ACC112 (cell line): ENCODE measurements around the gene SOCS1.

Experiments
- H2AFZ ChIP-seq: fragments of 200-600 bp; sonication (generic); one replicate; pipeline ENCODE4 v1.6.0; 2017; ENCODE audit warnings: antibody characterized with exemption, low read length; ENCODE audit not compliant: unreplicated experiment
- H3K27ac ChIP-seq: fragments of 200-600 bp; sonication (generic); 2 replicates; pipeline ENCODE4 v1.5.1; 2014; ENCODE audit warnings: low read depth, mild to moderate bottlenecking, antibody characterized with exemption, low read length, moderate library complexity
- H3K27me3 ChIP-seq: fragments of 200-600 bp; sonication (generic); 2 replicates; pipeline ENCODE4 v1.6.1; 2014; ENCODE audit warnings: mild to moderate bottlenecking, antibody characterized with exemption, low read length, moderate library complexity, mixed read lengths; ENCODE audit not compliant: insufficient read depth
- H3K36me3 ChIP-seq: fragments of 200-600 bp; sonication (generic); 2 replicates; pipeline ENCODE4 v1.6.1; 2016; ENCODE audit warnings: mild to moderate bottlenecking, antibody characterized with exemption, low read length, moderate library complexity, mixed read lengths; ENCODE audit not compliant: insufficient read depth
- H3K4me1 ChIP-seq: fragments of 200-600 bp; sonication (generic); one replicate; pipeline ENCODE4 v1.6.1; 2016; ENCODE audit warnings: low read length, mixed read lengths; ENCODE audit not compliant: insufficient read depth, unreplicated experiment, control insufficient read depth
- H3K4me3 ChIP-seq: fragments of 200-600 bp; sonication (generic); 2 replicates; pipeline ENCODE4 v1.5.1; 2014; ENCODE audit warnings: mild to moderate bottlenecking, low read depth, low read length
- H3K79me2 ChIP-seq: fragments of 200-600 bp; sonication (generic); one replicate; pipeline ENCODE4 v1.6.0; 2016; ENCODE audit warnings: low read length; ENCODE audit not compliant: control insufficient read depth, unreplicated experiment, insufficient read depth

SOCS1 gene

DNA sequence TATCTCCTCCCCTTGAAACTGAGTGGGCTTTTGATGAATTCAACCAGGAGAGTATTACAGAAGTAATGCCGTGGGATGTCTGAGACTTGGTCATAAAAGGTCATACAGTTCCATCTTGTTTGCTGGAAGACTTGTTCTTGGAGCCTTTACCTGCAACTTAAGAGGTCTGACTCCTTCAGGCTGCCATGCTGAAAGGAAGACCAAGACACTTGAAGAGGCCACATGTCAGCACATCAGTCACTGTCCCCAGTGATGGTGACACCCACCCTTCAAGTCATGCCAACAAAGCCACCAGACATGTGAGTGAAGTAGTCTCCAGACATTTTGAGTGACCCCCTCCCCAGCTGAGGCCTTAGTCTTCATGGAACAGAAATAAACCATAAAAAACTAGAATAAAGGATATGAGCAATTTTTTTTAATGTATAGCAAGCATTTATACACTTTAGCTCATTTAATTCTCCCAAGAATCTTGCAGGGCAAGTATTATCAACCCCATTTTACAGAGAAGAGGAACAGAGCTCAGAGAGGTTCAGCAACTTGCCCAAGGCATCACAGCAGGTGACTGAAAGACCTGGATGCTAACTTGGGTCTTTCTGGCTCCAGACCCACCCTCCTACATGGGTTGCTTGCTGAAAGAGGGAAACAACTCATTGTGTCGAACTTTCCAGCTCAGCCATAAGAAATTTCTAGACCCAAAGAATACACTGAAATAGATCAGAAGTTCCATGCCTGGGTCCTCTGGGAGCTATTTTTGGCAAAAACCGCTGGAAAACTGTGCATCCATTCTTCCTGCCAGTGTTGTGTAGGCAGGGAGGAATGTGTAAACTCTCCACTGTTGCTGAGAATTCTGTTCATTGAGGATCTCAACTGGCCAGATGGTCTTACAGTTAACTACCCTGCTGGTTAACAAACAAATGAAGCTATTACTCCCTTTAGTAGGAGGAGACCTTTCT, 38.1 kb downstream of the SOCS1 start:
- no peak overlapping the region for H2AFZ ChIP-seq
- no peak overlapping the region for H3K4me3 ChIP-seq
- H3K27ac ChIP-seq, result no peak overlapping the region
- H3K36me3 ChIP-seq, result no peaks in the 10 kb centered on the region
- no peaks in the 10 kb centered on the region for H3K27me3 ChIP-seq
- H3K4me1 ChIP-seq, result peaks cover 4% of the 10 kb centered on the region
- H3K79me2 ChIP-seq, result no peaks in the 10 kb centered on the region

DNA sequence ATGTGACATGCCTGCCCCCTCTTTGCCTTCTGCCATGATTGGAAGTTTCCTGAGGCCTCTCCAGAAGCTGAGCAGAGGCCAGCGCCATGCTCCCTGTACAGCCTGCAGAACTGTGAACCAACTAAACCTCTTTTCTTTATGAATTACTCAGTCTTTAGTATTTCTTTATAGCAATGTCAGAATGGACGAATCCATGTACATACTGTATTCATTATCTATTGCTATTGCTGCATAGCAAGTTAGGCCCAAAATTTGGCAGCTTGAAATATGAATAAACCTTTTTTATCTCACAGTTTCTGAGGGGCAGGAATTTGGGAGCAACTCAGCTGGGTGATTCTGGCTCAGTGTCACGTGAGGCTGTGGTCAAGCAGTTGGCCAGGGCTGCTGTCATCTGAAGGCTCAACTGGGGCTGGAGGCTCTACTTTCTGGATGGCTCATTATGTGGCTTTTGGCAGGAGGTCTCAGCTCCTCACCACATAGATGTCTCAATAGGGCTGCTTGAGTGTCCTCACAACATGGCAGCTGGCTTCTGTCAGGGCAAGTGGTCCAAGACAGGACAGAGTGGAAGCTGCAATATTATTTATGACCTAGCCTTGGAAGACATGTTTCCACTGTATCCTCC, 40.0 kb downstream of the SOCS1 start:
- Histone ChIP-seq H3K4me3 (no peak overlapping the region), H3K36me3 (no peaks in the 10 kb centered on the region), H3K27me3 (no peaks in the 10 kb centered on the region), H3K79me2 (no peaks in the 10 kb centered on the region), H3K27ac (no peak overlapping the region), H3K4me1 (peaks cover 8% of the 10 kb centered on the region), H2AFZ (no peak overlapping the region)

DNA sequence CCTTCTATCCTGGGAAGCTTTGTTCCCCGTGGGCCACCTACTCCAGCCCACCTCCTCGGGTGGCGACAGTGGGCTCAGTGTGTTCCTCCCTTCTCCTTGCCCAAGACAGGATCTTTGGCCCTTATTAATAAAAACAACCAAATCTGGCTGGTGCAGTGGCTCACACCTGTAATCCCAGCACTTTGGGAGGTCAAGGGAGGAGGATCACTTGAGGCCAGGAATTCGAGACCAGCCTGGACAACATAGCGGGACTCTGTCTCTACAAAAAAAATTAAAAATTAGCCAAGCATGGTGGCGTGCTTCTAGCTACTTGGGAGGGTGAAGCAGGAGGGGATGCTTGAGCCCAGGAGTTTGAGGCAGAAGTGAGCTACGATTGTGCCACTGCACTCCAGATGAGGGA, 42.2 kb downstream of the SOCS1 start:
- Histone ChIP-seq H3K36me3 (no peaks in the 10 kb centered on the region), H3K27me3 (no peaks in the 10 kb centered on the region), H3K4me1 (peaks cover 8% of the 10 kb centered on the region), H2AFZ (no peak overlapping the region), H3K4me3 (no peak overlapping the region), H3K79me2 (no peaks in the 10 kb centered on the region), H3K27ac (no peak overlapping the region)

DNA sequence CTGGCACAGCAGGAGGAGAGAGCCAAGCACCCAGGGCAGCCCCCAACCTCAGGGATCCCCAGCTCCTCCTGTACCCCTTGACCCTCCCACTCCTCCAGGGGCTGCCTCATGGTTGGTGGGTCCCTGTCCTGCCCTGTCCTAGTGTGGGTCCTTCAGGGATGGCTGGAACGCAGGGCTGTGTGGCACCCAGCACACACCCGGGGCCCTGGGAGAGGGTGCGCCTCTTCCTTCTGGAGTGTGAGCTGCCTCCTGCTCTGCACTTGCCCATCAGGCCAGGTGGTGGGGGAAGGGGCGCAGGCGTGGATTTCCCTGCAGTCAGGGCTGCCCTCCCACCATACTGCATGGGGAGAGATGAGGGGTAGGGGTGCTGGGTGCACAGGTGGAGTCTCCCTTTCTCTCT, 42.6 kb downstream of the SOCS1 start:
- peaks cover 8% of the 10 kb centered on the region for H3K4me1 ChIP-seq
- H3K27ac ChIP-seq, result no peak overlapping the region
- H3K4me3 ChIP-seq, result no peak overlapping the region
- H3K27me3 ChIP-seq, result no peaks in the 10 kb centered on the region
- H2AFZ ChIP-seq, result no peak overlapping the region
- H3K79me2 ChIP-seq, result no peaks in the 10 kb centered on the region
- H3K36me3 ChIP-seq, result no peaks in the 10 kb centered on the region

DNA sequence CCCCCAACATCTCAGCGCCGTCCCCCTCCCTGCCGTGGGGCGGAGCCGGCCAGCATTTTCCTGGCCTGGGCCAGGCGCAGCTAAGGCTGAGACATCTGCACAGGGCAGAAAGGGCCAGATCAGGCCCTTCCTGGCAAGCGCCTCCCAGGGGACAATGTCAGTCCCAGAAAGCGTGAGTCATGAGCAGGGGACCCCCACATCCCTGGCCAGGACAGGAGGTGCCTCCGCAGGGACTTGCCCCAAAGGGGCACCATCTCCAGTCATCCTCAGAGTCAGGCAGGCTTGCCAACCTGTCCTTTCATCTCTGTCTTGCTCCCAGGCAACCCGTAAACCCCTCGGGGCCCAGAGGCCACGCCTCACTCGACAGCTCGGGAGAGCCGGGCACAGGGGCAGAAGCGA, 43.2 kb downstream of the SOCS1 start:
- no peaks in the 10 kb centered on the region for H3K36me3 ChIP-seq
- no peak overlapping the region for H3K27ac ChIP-seq
- peaks cover 8% of the 10 kb centered on the region for H3K4me1 ChIP-seq
- peak overlapping the region; percentile 43; the same call in 1 of the 2 replicates for H3K4me3 ChIP-seq
- H2AFZ ChIP-seq, result no peak overlapping the region
- no peaks in the 10 kb centered on the region for H3K27me3 ChIP-seq
- no peaks in the 10 kb centered on the region for H3K79me2 ChIP-seq

DNA sequence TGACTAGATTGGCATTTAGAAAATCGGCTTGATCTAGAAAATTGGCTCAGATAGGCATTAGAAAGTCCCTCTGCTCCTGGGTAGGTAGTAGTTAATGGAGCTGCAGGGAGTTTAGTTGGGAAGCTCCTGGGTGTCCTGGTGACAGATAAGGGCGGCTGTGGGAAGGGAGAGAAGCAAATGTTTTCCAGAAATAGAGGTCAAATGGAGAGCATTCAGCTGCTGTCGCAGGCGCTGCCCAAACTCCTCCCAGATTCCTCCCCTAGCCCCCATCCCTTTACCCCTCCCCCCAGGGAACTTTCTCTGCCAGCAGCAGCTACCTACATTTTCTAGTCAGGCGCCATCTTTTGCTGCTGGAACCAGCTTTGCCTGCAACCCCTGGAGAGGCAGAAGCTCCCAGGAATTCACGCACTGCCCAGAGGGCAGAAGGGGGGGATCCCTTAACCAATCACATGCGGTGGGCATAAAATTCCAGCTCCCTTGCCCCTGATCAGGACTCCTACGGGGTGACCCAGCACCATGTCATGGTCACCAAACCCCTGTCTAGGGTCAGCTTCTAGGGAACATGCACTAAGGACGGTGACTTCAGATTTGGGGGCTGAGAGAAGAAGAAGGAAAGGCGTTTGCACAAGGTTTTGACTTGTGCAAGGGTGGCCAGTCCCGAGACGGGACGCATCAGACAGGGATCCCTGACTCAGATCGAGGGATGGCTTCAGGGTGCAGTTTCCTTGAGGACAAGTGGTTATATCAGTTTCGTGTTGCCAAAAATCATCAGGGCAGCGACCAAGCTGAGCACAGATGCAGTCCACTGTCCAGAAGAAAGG, 43.8 kb downstream of the SOCS1 start:
- no peak overlapping the region for H2AFZ ChIP-seq
- no peak overlapping the region for H3K27ac ChIP-seq
- H3K4me3 ChIP-seq, result peak overlapping the region; percentile 43; the same call in 1 of the 2 replicates
- no peaks in the 10 kb centered on the region for H3K79me2 ChIP-seq
- H3K27me3 ChIP-seq, result no peaks in the 10 kb centered on the region
- H3K36me3 ChIP-seq, result no peaks in the 10 kb centered on the region
- peaks cover 8% of the 10 kb centered on the region for H3K4me1 ChIP-seq

DNA sequence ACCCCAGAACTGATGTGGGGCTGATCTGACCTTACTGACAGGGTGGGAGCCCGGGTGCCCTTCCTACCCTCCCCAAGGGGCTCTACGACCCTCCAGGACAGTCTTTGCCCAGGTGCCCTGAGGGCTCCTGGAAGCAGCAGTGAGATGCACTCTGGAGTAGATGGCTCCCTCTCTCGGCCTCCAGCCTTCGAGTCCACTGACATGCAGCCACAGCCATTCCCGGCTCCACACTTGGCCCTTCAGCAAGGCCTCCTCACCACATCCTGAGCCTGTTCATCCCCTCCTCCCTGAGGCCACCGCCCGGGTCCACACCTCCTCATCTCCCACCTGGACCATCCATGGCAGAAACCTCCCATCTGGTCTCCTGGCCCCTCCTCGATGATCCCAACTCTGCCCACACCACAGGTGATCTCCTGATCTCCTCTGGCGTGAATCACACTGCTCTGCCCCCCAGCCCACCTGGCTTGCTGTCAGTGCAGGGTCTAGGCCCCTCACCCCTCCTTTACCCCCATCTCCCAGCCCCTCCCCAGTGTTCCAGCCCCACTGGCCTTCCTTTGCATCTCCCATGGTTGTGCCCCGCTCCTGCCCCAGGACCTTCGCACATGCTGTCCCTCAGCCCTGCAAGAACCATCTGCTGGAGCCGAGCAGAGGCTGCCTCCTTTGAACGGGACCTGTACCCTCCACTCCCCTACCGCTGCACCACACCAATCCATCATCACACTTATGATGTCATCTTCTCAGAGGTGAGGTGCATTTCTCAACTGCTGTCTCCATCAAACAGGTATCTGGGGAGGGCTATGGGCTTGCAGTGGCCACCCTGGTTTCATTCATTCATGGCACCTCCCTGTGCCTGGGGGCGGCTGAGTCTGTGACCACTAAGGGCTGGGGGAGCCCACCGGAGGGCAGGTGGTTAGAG, 44.7 kb downstream of the SOCS1 start:
- Histone ChIP-seq H3K4me3 (no peak overlapping the region), H3K27me3 (no peaks in the 10 kb centered on the region), H2AFZ (no peak overlapping the region), H3K4me1 (peaks cover 12% of the 10 kb centered on the region), H3K36me3 (no peaks in the 10 kb centered on the region), H3K27ac (no peak overlapping the region), H3K79me2 (no peaks in the 10 kb centered on the region)

DNA sequence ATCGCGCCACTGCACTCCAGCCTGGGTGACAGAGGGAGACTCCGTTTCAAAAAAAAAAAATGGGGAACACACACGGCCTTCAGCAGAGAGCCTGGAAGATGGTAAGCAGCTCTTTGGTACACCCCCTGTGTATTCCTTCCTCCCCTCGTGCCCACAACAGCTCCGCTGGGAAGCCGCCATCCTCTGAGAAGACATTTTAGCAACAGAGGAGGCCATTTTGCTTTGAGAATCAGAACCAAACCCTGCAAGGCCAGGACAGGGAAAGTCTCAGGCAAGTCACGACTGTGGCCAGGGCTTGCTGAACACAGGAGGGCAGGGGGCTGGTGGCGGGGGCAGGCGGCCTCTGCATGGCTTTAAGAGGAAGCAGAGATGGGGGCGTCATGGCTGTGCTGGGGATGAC, 45.7 kb downstream of the SOCS1 start:
- H3K36me3 ChIP-seq, result no peaks in the 10 kb centered on the region
- H3K4me1 ChIP-seq, result peaks cover 23% of the 10 kb centered on the region
- no peak overlapping the region for H3K27ac ChIP-seq
- H2AFZ ChIP-seq, result no peak overlapping the region
- no peak overlapping the region for H3K4me3 ChIP-seq
- no peaks in the 10 kb centered on the region for H3K79me2 ChIP-seq
- no peaks in the 10 kb centered on the region for H3K27me3 ChIP-seq

DNA sequence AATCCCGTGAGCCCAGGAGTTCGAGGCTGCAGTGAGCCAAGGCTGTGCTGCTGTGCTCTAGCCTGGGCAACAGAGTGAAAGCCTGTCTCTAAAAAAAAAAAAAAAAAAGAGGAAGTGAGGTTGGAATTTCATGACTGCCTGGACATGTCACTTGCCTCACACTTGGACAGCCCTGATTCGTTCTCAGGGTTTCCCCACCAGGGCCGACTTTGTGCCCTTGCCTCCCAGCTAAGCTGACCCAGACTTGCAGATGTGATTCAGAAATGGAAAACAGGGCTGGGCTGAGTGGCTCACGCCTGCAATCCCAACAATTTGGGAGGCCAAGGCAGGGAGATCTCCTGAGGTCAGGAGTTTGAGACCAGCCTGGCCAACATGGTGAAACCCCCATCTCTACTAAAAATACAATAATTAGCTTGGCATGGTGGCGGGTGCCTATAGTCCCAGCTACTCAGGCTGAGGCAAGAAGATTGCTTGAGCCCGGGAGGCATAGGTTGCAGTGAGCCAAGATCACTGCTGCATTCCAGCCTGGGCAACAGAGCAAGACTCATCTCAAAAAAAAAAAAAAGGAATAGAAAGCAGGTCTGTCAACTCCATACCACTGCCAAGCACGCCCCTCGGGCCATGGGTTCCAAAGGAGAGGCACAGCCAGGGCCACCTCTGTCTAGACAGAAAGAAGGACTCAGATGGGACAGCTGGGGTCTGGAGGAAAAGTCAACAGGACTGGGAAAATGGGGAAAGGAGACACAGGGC, 46.9 kb downstream of the SOCS1 start:
- Histone ChIP-seq H3K27ac (no peak overlapping the region), H2AFZ (no peak overlapping the region), H3K4me3 (no peak overlapping the region)

More for the DNA sequence above, 46.9 kb downstream of the SOCS1 start:
- no peaks in the 10 kb centered on the region for H3K27me3 ChIP-seq
- no peaks in the 10 kb centered on the region for H3K79me2 ChIP-seq
- H3K36me3 ChIP-seq, result no peaks in the 10 kb centered on the region
- H3K4me1 ChIP-seq, result peaks cover 24% of the 10 kb centered on the region
